HUES48 (cell line): ENCODE data around the gene DACT3.
"Not testable (repeated sequence)": the region's sequence is repeated elsewhere in the genome, so short reads cannot be mapped to it uniquely, and the experiment has no call there.

Source experiments
- H3K27ac ChIP-seq: one replicate; pipeline ENCODE4 v1.7.0; 2013; ENCODE audit warnings: low read depth, low read length, inconsistent platforms
- H3K27me3 ChIP-seq: 2 replicates; pipeline ENCODE4 v1.6.1; 2013; ENCODE audit warnings: mild to moderate bottlenecking, low read length; ENCODE audit not compliant: control insufficient read depth, insufficient read depth
- H3K36me3 ChIP-seq: 2 replicates; pipeline ENCODE4 v1.6.1; 2013; ENCODE audit warnings: low read length; ENCODE audit not compliant: control insufficient read depth, insufficient read depth
- H3K4me1 ChIP-seq: 2 replicates; pipeline ENCODE4 v1.6.1; 2013; ENCODE audit warnings: mild to moderate bottlenecking, low read length; ENCODE audit not compliant: control insufficient read depth, insufficient read depth
- H3K4me3 ChIP-seq: 2 replicates; pipeline ENCODE4 v1.5.1; 2013; ENCODE audit warnings: mild to moderate bottlenecking, low read depth, low read length
- H3K9ac ChIP-seq: 2 replicates; pipeline ENCODE4 v1.6.1; 2013; ENCODE audit warnings: mild to moderate bottlenecking, low read depth, low read length, moderate library complexity
- H3K9me3 ChIP-seq: 2 replicates; pipeline ENCODE4 v1.6.1; 2013; ENCODE audit warnings: low read length; ENCODE audit not compliant: control insufficient read depth, insufficient read depth

Gene DACT3

DNA sequence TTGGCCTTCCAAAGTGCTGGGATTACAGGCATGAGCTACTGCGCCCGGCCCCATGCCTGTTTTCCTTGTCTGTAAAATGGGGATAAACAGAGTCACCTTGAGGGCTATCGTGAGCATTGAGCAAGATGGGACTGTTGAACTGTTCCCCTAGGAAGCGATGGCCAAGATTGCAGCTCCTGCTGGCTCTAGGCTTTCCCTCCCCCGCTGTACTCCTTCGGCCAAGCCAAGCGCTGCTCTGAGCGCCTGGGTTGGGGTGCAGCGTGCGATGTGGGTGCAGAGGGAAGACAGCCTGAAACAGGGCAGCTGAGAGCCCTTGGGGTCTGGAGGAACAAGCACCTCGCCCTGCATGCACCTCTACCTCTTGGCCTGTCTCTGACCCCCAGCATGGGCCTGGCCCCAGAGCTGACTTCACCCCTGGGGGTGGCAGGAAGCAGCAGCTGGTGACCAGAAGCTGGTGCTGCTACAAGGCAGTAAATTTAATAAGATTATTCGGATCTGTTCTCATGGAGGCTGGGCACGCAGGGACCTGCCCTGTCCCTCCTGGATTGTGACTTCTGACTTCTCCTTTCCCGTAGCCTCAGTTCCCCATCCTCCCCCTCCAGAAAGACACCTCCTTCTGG is 30.3 kb downstream of the DACT3 start:
- no peak overlapping the region for H3K9ac ChIP-seq
- H3K4me1 ChIP-seq, result peaks cover 12% of the 10 kb centered on the region
- H3K4me3 ChIP-seq, result no peak overlapping the region
- peaks cover 23% of the 10 kb centered on the region for H3K27me3 ChIP-seq
- no peaks in the 10 kb centered on the region for H3K9me3 ChIP-seq
- H3K27ac ChIP-seq, result no peak overlapping the region
- H3K36me3 ChIP-seq, result no peaks in the 10 kb centered on the region

DNA sequence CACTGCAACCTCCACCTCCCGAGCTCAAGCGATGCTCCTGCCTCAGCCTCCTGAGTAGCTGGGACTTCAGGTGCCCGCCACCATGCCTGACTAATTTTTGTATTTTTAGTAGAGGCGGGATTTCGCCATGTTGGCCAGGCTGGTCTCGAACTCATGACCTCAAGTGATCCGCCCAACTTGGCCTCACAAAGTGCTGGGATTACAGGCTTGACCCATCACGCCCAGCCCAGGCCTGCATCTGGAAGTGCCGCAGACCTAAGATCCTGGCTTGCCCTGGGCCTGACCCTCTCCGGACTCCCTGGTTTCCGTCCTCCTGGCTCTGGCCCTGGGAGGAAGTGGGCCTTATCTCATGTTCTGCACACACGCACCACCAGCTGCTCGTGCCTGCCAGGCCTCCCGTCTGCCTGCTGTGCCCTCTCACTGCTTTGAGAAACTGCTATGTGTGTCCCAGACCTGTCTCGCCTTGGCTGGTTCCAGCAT is 31.4 kb downstream of the DACT3 start:
- Histone ChIP-seq H3K9ac (no peak overlapping the region), H3K4me1 (peaks cover 12% of the 10 kb centered on the region)

DNA sequence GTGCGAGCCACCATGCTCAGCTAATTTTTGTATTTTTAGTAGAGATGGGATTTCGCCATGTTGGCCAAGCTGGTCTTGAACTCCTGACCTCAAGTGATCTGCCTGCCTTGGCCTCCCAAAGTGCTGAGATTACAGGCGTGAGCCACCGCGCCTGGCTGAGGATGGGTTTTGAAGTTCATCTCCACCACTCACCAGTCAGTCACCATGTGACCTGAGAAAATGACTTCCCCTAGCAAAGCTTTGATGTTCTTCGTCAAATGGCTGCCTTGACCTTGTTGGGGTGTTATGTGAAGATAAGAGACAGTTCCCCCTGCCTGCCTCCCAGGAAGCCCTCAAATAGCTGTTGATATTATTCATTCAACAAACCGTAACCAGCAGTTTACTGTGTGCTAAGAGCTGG is 32.0 kb downstream of the DACT3 start:
- not testable (repeated sequence) for H3K9me3 ChIP-seq, H3K9ac ChIP-seq, H3K27ac ChIP-seq, H3K4me3 ChIP-seq, H3K36me3 ChIP-seq
- peaks cover 12% of the 10 kb centered on the region for H3K4me1 ChIP-seq
- peaks cover 13% of the 10 kb centered on the region for H3K27me3 ChIP-seq

More for the DNA sequence above, 31.4 kb downstream of the DACT3 start:
- no peak overlapping the region for H3K4me3 ChIP-seq
- H3K36me3 ChIP-seq, result no peaks in the 10 kb centered on the region
- H3K27me3 ChIP-seq, result peaks cover 15% of the 10 kb centered on the region
- no peaks in the 10 kb centered on the region for H3K9me3 ChIP-seq
- H3K27ac ChIP-seq, result no peak overlapping the region

DNA sequence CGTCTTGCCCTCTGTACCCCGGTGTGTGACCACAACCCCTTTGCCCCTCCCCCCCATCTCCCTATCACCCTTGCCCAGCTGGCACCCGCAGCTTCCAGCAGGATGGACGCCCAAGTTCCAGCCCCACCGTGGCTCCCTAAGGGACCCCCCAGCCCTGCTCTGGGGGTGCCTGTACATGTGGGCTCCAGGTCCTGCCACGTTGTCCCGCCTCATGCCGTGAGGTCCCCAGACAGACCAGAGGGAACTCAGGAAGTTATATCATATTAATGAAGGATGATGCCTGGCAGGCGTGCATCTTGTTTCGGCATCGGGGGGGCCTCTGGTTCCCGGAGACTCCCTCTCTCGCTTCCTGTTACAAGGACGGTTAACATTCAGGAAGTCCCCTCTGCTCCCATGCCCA is 34.5 kb downstream of the DACT3 start:
- H3K4me3 ChIP-seq, result no peak overlapping the region
- no peaks in the 10 kb centered on the region for H3K9me3 ChIP-seq
- no peaks in the 10 kb centered on the region for H3K27me3 ChIP-seq
- no peak overlapping the region for H3K27ac ChIP-seq
- no peak overlapping the region for H3K9ac ChIP-seq
- no peaks in the 10 kb centered on the region for H3K36me3 ChIP-seq
- peaks cover 9% of the 10 kb centered on the region for H3K4me1 ChIP-seq

DNA sequence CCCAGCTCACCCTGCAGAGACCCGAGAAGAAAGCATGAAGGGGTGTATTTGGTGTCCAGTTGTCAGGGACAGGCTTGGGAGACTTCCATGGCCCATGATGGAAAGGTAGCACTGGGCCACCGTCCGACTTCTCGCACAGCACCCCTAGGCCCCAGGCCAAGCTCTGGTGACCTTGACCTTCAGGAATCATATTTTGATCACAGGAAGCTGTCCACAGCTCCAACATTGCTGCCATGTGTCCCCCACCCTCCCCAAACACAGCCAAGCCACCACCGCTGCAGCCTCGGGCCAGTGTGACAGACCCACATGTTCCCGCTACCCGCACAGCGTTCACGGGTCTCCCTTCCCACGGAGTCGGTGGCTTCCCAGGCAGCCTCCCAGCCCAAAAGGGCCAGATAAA is 35.3 kb downstream of the DACT3 start:
- Histone ChIP-seq H3K27ac (no peak overlapping the region), H3K9me3 (no peaks in the 10 kb centered on the region), H3K4me3 (no peak overlapping the region), H3K36me3 (no peaks in the 10 kb centered on the region), H3K4me1 (peaks cover 1% of the 10 kb centered on the region), H3K9ac (no peak overlapping the region), H3K27me3 (no peaks in the 10 kb centered on the region)

DNA sequence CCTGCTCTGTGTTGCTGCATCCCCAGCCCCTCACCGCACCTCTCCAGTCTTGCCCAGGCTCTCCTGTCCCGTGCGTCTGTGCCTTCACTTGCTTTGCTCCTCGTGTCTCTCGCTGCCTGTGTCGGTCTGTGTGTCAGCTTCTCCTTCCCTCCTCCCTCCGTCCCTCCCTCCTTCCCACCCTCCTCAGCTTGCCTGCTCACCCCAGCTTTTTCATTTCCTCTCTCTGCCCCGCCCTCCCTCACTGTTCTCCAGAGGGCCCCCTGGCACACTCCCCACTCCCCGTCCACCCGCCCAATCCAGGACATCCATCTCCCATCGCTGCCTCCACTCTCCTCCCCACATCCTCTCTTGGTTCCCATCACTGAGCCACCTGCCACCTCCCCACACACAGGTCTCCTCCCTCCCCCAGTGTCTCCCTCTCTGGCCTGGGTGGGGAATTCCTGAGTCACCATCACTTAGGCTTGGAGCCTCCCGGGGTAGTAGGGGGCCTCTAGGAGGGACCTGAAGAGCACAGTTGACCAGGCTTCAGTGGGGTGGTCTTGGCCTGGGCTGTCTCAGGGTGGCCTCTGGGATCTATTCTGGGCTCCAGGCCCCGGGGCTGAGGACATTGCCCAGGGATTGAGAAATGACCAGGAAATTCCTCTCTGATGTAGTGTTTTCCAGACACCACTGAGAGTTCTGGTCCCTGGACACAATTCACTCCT is 35.9 kb downstream of the DACT3 start, which contains the start of gene PTGIR:
PTGIR (minus strand) TSS at position 132 of the 704 bp plus-strand sequence. CDS start 864 bp downstream, outside the sequence.
- no peak within 1 kb of the TSS for H3K27ac ChIP-seq
- H3K9me3 ChIP-seq, result no peaks in the 10 kb centered on the region
- no peaks in the 10 kb centered on the region for H3K4me1 ChIP-seq
- no peak within 1 kb of the TSS for H3K4me3 ChIP-seq
- H3K9ac ChIP-seq, result no peak within 1 kb of the TSS
- H3K27me3 ChIP-seq, result no peaks in the 10 kb centered on the region
- H3K36me3 ChIP-seq, result no peaks in the 10 kb centered on the region

DNA sequence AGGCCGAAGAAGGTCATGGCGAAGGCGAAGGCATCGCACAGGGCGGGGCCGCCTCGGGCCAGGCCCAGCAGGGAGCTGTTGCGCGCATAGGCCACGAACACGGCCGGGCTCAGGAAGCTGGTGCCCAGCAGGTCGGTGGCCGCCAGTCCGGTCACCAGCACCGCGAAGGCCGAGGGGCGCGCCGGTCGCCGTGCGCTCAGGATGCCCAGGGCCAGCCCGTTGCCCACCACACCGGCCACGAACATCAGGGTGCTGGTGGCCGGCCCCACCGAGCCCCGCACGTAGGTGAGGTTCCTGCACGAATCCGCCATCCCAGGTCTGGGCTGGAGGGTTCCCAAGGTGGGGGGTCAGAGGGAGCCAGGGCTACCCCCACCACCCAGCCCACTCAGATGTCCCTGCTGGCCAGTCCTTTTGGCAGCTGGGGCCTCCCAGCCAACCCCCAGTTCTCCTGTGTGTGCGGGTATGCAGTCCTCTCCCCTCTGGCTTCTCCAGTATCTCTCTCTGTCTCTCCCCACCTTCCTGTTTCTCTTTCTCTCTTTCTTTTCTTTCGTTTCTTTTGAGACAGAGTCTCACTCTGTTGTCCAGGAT is 37.0 kb downstream of the DACT3 start:
- H3K9me3 ChIP-seq, result no peaks in the 10 kb centered on the region
- no peak overlapping the region for H3K4me3 ChIP-seq
- H3K36me3 ChIP-seq, result no peaks in the 10 kb centered on the region
- H3K4me1 ChIP-seq, result no peaks in the 10 kb centered on the region
- H3K27me3 ChIP-seq, result no peaks in the 10 kb centered on the region
- no peak overlapping the region for H3K9ac ChIP-seq
- H3K27ac ChIP-seq, result no peak overlapping the region

DNA sequence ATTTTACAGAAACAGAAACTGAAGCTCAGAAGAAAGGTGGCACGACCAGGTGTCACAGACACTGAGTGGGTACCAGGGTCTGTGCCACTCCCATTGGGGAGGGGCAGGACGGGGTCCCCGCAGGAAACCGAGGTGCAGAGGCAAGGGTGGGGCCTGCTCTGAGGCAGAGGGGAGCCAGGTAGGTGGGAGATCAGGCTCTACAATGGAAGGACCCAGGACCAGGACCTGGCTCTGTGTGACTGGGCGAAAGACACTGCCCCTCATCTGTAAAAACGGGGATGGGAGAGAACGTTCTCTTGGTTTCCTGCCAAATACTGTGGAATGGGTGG is 38.9 kb downstream of the DACT3 start:
- Histone ChIP-seq H3K36me3 (no peaks in the 10 kb centered on the region), H3K27ac (no peak overlapping the region), H3K9me3 (no peaks in the 10 kb centered on the region)

DNA sequence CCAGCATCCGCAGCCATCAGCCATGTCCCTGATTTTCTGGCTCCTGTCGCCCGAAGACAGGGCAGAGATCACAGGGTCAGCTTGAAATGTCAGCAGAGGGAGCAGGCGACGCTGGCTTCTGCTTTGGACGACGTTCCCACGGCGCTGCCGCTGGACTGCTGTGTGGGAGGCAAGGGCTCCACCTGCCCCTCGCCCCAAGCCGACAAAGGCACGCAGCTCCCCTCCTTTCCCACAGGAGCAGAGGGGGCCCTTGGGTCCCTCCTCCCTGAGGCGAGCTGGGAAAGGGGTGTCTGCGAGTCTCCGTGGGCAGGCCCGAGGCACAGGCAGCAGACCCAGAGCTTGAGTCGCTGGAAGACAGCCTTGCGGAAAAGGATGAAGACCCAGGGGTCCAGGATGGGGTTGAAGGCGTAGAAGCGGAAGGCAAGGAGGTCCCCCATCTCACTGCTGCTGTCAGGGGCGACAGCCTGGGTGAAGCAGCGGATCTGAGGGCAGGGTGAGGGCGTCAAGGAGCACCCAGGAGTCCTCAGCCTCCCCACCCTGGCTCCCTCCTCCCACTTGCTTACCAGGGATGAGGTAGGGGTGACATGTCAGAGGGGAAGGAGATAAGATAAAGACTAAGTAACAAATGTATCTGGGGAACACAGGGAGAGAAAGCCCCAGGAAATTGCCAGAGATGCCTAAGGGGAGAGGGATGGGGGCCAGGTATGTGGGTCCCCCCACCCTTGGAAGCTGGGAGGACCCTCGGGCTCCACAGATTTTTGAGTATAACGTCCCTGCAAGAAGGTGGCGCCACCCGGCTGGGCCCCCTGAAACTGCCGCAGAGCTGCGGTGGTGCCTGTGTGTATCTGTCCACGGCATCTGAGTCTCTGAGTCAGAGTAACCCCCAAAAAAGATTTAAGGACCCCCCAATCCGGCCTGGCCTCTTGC is 39.5 kb downstream of the DACT3 start:
- no peaks in the 10 kb centered on the region for H3K4me1 ChIP-seq

More for the DNA sequence above, 38.9 kb downstream of the DACT3 start:
- Histone ChIP-seq H3K9ac (no peak overlapping the region), H3K27me3 (no peaks in the 10 kb centered on the region), H3K4me1 (no peaks in the 10 kb centered on the region), H3K4me3 (no peak overlapping the region)

DNA sequence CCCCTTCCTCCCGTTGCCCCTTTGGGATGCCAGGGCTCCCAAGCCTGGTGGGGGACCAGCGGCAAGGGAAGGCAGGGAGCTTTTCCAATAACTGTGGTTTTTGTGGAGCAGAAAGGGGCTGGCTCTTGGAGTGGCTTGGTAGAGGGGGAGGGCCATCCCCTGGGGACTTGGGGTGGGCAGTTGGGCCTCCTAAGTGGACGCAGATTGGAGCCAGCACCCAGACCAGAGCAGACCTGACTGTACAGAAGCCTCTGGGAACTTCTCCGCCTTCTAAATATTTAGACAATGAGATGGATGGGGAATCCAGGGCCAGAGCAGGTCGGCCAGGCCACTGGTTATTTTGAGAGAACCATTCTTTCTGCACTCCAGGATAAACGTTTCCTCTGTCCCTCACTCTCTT is 40.3 kb downstream of the DACT3 start:
- no peaks in the 10 kb centered on the region for H3K9me3 ChIP-seq
- H3K27ac ChIP-seq, result no peak overlapping the region
- no peaks in the 10 kb centered on the region for H3K36me3 ChIP-seq
- no peaks in the 10 kb centered on the region for H3K27me3 ChIP-seq
- no peak overlapping the region for H3K9ac ChIP-seq
- H3K4me3 ChIP-seq, result no peak overlapping the region
- H3K4me1 ChIP-seq, result no peaks in the 10 kb centered on the region

More for the DNA sequence above, 39.5 kb downstream of the DACT3 start:
- Histone ChIP-seq H3K36me3 (no peaks in the 10 kb centered on the region), H3K27me3 (no peaks in the 10 kb centered on the region), H3K9me3 (no peaks in the 10 kb centered on the region), H3K27ac (no peak overlapping the region), H3K4me3 (no peak overlapping the region), H3K9ac (no peak overlapping the region)
